ENCODE results near the gene SGSM2. TPM values are rescaled to one million over a fixed set of nuclear protein-coding genes. Genes with fewer than 3 reads are reported as not detected.

SGSM2 gene
- total RNA-seq, 2 donors from 2014 or later: 32.7 to 77.5 TPM

- 52 to 59% methylated on average over 4 to 5 of the region's 5 CpGs for WGBS, 2 donors
- H3K9me3 ChIP-seq: no peaks in the 10 kb centered on the region
- H3K4me3 ChIP-seq: no peak overlapping the region
- TF ChIP-seq POLR2A (IDR thresholded peaks at IDR 0.05) (no peak), CTCF (IDR thresholded peaks at IDR 0.05) (no peak)
- ATAC-seq (no peak), DNase-seq (peak in 1 of 4 donors; percentile 18)
- intact Hi-C loops (cut with DNase I): no loop called here
- H3K27ac ChIP-seq: no peak overlapping the region
- peaks cover 0 to 5% of the 10 kb centered on the region in 2 donors for H3K36me3 ChIP-seq (replicated peaks in 1 of 2; ENCODE audit: insufficient read depth in 1 of 2, low read depth in 2 of 2)
- peaks cover 10% of the 10 kb centered on the region for H3K4me1 ChIP-seq
- no peaks in the 10 kb centered on the region for H3K27me3 ChIP-seq
Observed at GRCh38 chr17:2343421-2343820, 6.1 kb downstream of the SGSM2 start.

- ATAC-seq: no peak
- no peak for TF ChIP-seq CTCF (IDR thresholded peaks at IDR 0.05)
- TF ChIP-seq POLR2A (IDR thresholded peaks at IDR 0.05): no peak
- Histone ChIP-seq H3K36me3 (replicated peaks in 1 of 2; ENCODE audit: insufficient read depth in 1 of 2, low read depth in 2 of 2) (peaks cover 0 to 5% of the 10 kb centered on the region in 2 donors), H3K4me3 (no peak overlapping the region), H3K9me3 (no peaks in the 10 kb centered on the region), H3K27me3 (no peaks in the 10 kb centered on the region), H3K27ac (no peak overlapping the region), H3K4me1 (peaks cover 10% of the 10 kb centered on the region)
- whole genome bisulfite sequencing, 2 donors: 86 to 87% methylated on average over 10 of the region's 10 CpGs
- intact Hi-C loops (cut with DNase I): no loop called here
- no peak for DNase-seq
Observed at GRCh38 chr17:2344528-2344927, 7.2 kb downstream of the SGSM2 start.

- Histone ChIP-seq H3K27ac (no peak overlapping the region), H3K9me3 (no peaks in the 10 kb centered on the region), H3K36me3 (replicated peaks in 1 of 2; ENCODE audit: insufficient read depth in 1 of 2, low read depth in 2 of 2) (peaks cover 0 to 5% of the 10 kb centered on the region in 2 donors), H3K4me1 (peaks cover 10% of the 10 kb centered on the region), H3K4me3 (no peak overlapping the region), H3K27me3 (no peaks in the 10 kb centered on the region)
- DNase-seq (no peak), ATAC-seq (no peak)
- intact Hi-C loops (cut with DNase I): no loop called here
- WGBS, 2 donors: 97 to 100% methylated on average over 5 to 8 of the region's 8 CpGs
- no peak for TF ChIP-seq CTCF (IDR thresholded peaks at IDR 0.05)
- no peak for TF ChIP-seq POLR2A (IDR thresholded peaks at IDR 0.05)
Observed at GRCh38 chr17:2346475-2346874, 9.2 kb downstream of the SGSM2 start.

GRCh38 chr17:2347805-2348685 is 10.7 kb downstream of the SGSM2 start:
- Histone ChIP-seq H3K4me3 (no peak overlapping the region), H3K4me1 (peaks cover 12% of the 10 kb centered on the region), H3K27me3 (no peaks in the 10 kb centered on the region), H3K36me3 (replicated peaks in 1 of 2; ENCODE audit: insufficient read depth in 1 of 2, low read depth in 2 of 2) (peaks cover 0 to 3% of the 10 kb centered on the region in 2 donors), H3K27ac (peak overlapping the region in 2 of 4 donors; percentile 40 to 46), H3K9me3 (no peaks in the 10 kb centered on the region)
- DNase-seq (peak in 3 of 4 donors; percentile 62 to 67 (median 65)), ATAC-seq (peak; percentile 68)
- WGBS, 2 donors: 65 to 72% methylated on average over 8 to 11 of the region's 11 CpGs
- intact Hi-C loops (cut with DNase I): no loop called here
- no peak for TF ChIP-seq POLR2A (IDR thresholded peaks at IDR 0.05)
- no peak for TF ChIP-seq CTCF (IDR thresholded peaks at IDR 0.05)

Measured in body of pancreas (tissue), 4 donors.